Stimulated activated CD4-positive, alpha-beta T cell treated with anti-CD3 and anti-CD28 coated beads, Interleukin-2, amount 100 ng/mL, for 24 hours (primary cell): ENCODE data around the gene CCDC85C.

Source experiments
- DNase-seq, 2 donors: peaks; one replicate each; pipeline ENCODE4 v3.0.0-alpha.2; 2020

The CCDC85C gene

GRCh38 chr14:99587460-99588278, 16.3 kb downstream of the CCDC85C start:
- no peak for DNase-seq

GRCh38 chr14:99586761-99587459, 17.1 kb downstream of the CCDC85C start:
- no peak for DNase-seq

GRCh38 chr14:99586054-99586760, 17.8 kb downstream of the CCDC85C start:
- DNase-seq, result no peak

- DNase-seq, result no peak
Measured at GRCh38 chr14:99584823-99585222, 19.2 kb downstream of the CCDC85C start.

- DNase-seq, result no peak
Measured at GRCh38 chr14:99581938-99582337, 22.1 kb downstream of the CCDC85C start.

GRCh38 chr14:99581374-99581773, 22.6 kb downstream of the CCDC85C start:
- no peak for DNase-seq

GRCh38 chr14:99579903-99580571, 24.0 kb downstream of the CCDC85C start:
- no peak for DNase-seq

GRCh38 chr14:99579120-99579836, 24.7 kb downstream of the CCDC85C start:
- DNase-seq, result no peak

GRCh38 chr14:99578541-99579101, 25.4 kb downstream of the CCDC85C start:
- no peak for DNase-seq

GRCh38 chr14:99576761-99577705, 27.0 kb downstream of the CCDC85C start:
- no peak for DNase-seq

GRCh38 chr14:99576304-99576703, 27.7 kb downstream of the CCDC85C start:
- no peak for DNase-seq

GRCh38 chr14:99575043-99576023, 28.7 kb downstream of the CCDC85C start:
- DNase-seq, result no peak

- DNase-seq, result no peak
Measured at GRCh38 chr14:99574099-99574880, 29.7 kb downstream of the CCDC85C start.

- no peak for DNase-seq
Measured at GRCh38 chr14:99573436-99574098, 30.4 kb downstream of the CCDC85C start.

- DNase-seq, result no peak
Measured at GRCh38 chr14:99573000-99573330, 31.0 kb downstream of the CCDC85C start.

- no peak for DNase-seq
Measured at GRCh38 chr14:99572173-99572999, 31.6 kb downstream of the CCDC85C start.

GRCh38 chr14:99571303-99571986, 32.6 kb downstream of the CCDC85C start:
- no peak for DNase-seq
